Mucosa of descending colon (tissue), 3 donors: ENCODE results near the gene ADGRG1. TPM values are rescaled to one million over a fixed set of nuclear protein-coding genes. Genes with fewer than 3 reads are reported as not detected.
A peak's percentile ranks its signal among the peaks of the same experiment; 100 is the strongest.

Experiments used
- ATAC-seq: fragments of 200-7000 bp; cut with Tn5 transposase; one replicate; pipeline ENCODE4 v1.9.1; 2020; ENCODE audit warnings: mild to moderate bottlenecking, moderate library complexity
- DNase-seq, 3 donors: peaks; one replicate each; pipeline ENCODE4 v3.0.0-alpha.2; 2020
- H3K36me3 ChIP-seq: fragments of 200-600 bp; one replicate; pipeline ENCODE4 v1.8.0; 2021; ENCODE audit warnings: low read depth, mild to moderate bottlenecking
- H3K4me1 ChIP-seq: fragments of 200-600 bp; one replicate; pipeline ENCODE4 v1.8.0; 2021; ENCODE audit warnings: low read depth, mild to moderate bottlenecking
- H3K4me3 ChIP-seq: fragments of 200-600 bp; one replicate; pipeline ENCODE4 v1.8.0; 2021; ENCODE audit warnings: mild to moderate bottlenecking
- H3K9me3 ChIP-seq: fragments of 200-600 bp; one replicate; pipeline ENCODE4 v1.8.0; 2021; ENCODE audit warnings: mild to moderate bottlenecking
- CTCF ChIP-seq: fragments of 200-600 bp; IDR thresholded peaks from one replicate; pipeline ENCODE4 v1.8.0; 2022; ENCODE audit warnings: antibody characterized with exemption, mild to moderate bottlenecking
- intact Hi-C, 2 donors: fragments of 100-400 bp; cut with DNase I in 1 of 2; cut with micrococcal nuclease in 1 of 2; formaldehyde crosslinking; loops; one replicate each; pipeline versions ENCODE4 v1.11.0 to v1.11.1; 2022; cut with DNase I, micrococcal nuclease
- total RNA-seq, 3 donors: library from RNA; stranded (reverse); fragmentation: NEBNext Ultra II Directional in 2 of 3; extraction: Animal tissue kit (Norgen Biotek cat#: 25700) in 2 of 3; gene quantifications; one replicate each; pipeline versions ENCODE4 v1.2.1 to v1.2.4, GENCODE V29; 2021 to 2023
- donor health status: DM: no; HTN: no; CAD: no; lungs with moderate emphysema.
- donor health status: DM: no; HTN: no; CAD: no.
- donor health status: DM: no; HTN: yes; CAD: no.

The ADGRG1 gene
- total RNA-seq, 3 donors from 2014 or later = 37.0 to 104 (median 98.4) TPM

GRCh38 chr16:57653936-57654335, 25.5 kb downstream of the ADGRG1 start:
- no peak for TF ChIP-seq CTCF
- DNase-seq (peak in 1 of 3 donors; percentile 28), ATAC-seq (no peak)
- H3K36me3 ChIP-seq = no peaks in the 10 kb centered on the region
- no peaks in the 10 kb centered on the region for H3K4me1 ChIP-seq
- no peak overlapping the region for H3K4me3 ChIP-seq
- no peaks in the 10 kb centered on the region for H3K9me3 ChIP-seq
- intact Hi-C loops = no loop called here

GRCh38 chr16:57656342-57656955, 28.0 kb downstream of the ADGRG1 start:
- Histone ChIP-seq H3K9me3 (no peaks in the 10 kb centered on the region), H3K36me3 (no peaks in the 10 kb centered on the region), H3K4me3 (no peak overlapping the region), H3K4me1 (no peaks in the 10 kb centered on the region)
- TF ChIP-seq CTCF = no peak
- ATAC-seq (no peak), DNase-seq (no peak)
- intact Hi-C loops = no loop called here

- H3K9me3 ChIP-seq = no peaks in the 10 kb centered on the region
- H3K4me3 ChIP-seq = no peak overlapping the region
- intact Hi-C loops = no loop called here
- H3K36me3 ChIP-seq = no peaks in the 10 kb centered on the region
- DNase-seq (no peak), ATAC-seq (no peak)
- TF ChIP-seq CTCF = no peak
- no peaks in the 10 kb centered on the region for H3K4me1 ChIP-seq
These were observed 28.8 kb downstream of the ADGRG1 start for GRCh38 chr16:57657228-57657627.

GRCh38 chr16:57658130-57658877, 29.9 kb downstream of the ADGRG1 start:
- intact Hi-C loops = no loop called here
- DNase-seq (no peak), ATAC-seq (no peak)
- H3K4me1 ChIP-seq = no peaks in the 10 kb centered on the region
- H3K4me3 ChIP-seq = no peak overlapping the region
- TF ChIP-seq CTCF = no peak
- H3K36me3 ChIP-seq = no peaks in the 10 kb centered on the region
- no peaks in the 10 kb centered on the region for H3K9me3 ChIP-seq

GRCh38 chr16:57658878-57659674, 30.6 kb downstream of the ADGRG1 start:
- no peak for ATAC-seq
- intact Hi-C loops = no loop called here
- no peaks in the 10 kb centered on the region for H3K9me3 ChIP-seq

More at GRCh38 chr16:57658878-57659674, 30.6 kb downstream of the ADGRG1 start:
- no peak for DNase-seq
- H3K4me3 ChIP-seq = no peak overlapping the region
- H3K4me1 ChIP-seq = no peaks in the 10 kb centered on the region
- TF ChIP-seq CTCF = no peak
- H3K36me3 ChIP-seq = no peaks in the 10 kb centered on the region
